Thyroid gland (tissue), 4 donors: Measurements from ENCODE around the gene FAM118B.

ENCODE experiments used
- CTCF ChIP-seq, 6 experiments: fragments of 200-600 bp in 3 of 6; fragments of 450-650 bp in 3 of 6; sonication (generic) in 3 of 6; IDR thresholded peaks; one replicate each; pipeline ENCODE4 v1.5.1; 2016 to 2019; ENCODE audit warnings: antibody characterized with exemption in 6 of 6, mild to moderate bottlenecking in 2 of 6, inconsistent platforms in 1 of 6, moderate library complexity in 1 of 6
- POLR2A ChIP-seq, 2 donors: fragments of 450-650 bp; IDR thresholded peaks; one replicate each; pipeline ENCODE4 v1.6.1; 2017; ENCODE audit warnings: antibody characterized with exemption in 2 of 2, mild to moderate bottlenecking in 2 of 2, moderate library complexity in 1 of 2

- TF ChIP-seq CTCF (IDR thresholded peaks at IDR 0.05) (no peak), POLR2A (IDR thresholded peaks at IDR 0.05) (no peak)
Observed at GRCh38 chr11:126182787-126183445, 28.7 kb upstream of the FAM118B start.
